Activated CD4-positive, alpha-beta T cell treated with anti-CD3 and anti-CD28 coated beads, Interleukin-2, amount 50 U/mL, for 24 hours (primary cell): ENCODE results near the gene ABCC3.

Experiments used
- DNase-seq, 2 donors: peaks; one replicate each; pipeline ENCODE4 v3.0.0-alpha.2; 2020; ENCODE audit warnings: low read depth in 1 of 2, low spot score in 1 of 2

Gene ABCC3, protein sequence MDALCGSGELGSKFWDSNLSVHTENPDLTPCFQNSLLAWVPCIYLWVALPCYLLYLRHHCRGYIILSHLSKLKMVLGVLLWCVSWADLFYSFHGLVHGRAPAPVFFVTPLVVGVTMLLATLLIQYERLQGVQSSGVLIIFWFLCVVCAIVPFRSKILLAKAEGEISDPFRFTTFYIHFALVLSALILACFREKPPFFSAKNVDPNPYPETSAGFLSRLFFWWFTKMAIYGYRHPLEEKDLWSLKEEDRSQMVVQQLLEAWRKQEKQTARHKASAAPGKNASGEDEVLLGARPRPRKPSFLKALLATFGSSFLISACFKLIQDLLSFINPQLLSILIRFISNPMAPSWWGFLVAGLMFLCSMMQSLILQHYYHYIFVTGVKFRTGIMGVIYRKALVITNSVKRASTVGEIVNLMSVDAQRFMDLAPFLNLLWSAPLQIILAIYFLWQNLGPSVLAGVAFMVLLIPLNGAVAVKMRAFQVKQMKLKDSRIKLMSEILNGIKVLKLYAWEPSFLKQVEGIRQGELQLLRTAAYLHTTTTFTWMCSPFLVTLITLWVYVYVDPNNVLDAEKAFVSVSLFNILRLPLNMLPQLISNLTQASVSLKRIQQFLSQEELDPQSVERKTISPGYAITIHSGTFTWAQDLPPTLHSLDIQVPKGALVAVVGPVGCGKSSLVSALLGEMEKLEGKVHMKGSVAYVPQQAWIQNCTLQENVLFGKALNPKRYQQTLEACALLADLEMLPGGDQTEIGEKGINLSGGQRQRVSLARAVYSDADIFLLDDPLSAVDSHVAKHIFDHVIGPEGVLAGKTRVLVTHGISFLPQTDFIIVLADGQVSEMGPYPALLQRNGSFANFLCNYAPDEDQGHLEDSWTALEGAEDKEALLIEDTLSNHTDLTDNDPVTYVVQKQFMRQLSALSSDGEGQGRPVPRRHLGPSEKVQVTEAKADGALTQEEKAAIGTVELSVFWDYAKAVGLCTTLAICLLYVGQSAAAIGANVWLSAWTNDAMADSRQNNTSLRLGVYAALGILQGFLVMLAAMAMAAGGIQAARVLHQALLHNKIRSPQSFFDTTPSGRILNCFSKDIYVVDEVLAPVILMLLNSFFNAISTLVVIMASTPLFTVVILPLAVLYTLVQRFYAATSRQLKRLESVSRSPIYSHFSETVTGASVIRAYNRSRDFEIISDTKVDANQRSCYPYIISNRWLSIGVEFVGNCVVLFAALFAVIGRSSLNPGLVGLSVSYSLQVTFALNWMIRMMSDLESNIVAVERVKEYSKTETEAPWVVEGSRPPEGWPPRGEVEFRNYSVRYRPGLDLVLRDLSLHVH (N-terminal part only)

GRCh38 chr17:50634224-50634914 lies at the start of gene ABCC3:
Gene ABCC3, plus strand, starts transcription at chr17:50634881. Its CDS starts 56 bp downstream, at chr17:50634937.
- DNase-seq = no peak

DNA sequence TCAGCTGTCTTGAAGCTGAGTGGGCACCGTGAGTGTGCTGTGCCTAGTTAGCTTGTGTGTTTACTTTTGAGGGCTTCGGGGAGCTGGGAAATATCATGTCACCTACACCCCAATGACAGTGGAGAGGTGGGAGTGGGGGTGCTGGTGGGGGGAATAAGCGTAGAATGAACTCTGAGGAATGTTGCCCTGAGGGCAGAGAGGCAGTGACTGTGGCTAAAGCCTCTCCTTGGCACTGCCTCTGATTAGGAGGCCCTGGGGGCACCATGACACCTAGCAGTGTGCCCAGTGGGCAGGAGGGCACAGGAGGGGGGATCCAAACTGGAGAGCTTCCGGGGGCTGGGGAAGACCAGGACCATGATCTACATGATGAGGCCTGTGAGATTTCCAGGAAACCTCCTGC lies 49.3 kb upstream of the ABCC3 start:
- no peak for DNase-seq

- DNase-seq = no peak
Measured at GRCh38 chr17:50585891-50586290, 48.8 kb upstream of the ABCC3 start.

DNA sequence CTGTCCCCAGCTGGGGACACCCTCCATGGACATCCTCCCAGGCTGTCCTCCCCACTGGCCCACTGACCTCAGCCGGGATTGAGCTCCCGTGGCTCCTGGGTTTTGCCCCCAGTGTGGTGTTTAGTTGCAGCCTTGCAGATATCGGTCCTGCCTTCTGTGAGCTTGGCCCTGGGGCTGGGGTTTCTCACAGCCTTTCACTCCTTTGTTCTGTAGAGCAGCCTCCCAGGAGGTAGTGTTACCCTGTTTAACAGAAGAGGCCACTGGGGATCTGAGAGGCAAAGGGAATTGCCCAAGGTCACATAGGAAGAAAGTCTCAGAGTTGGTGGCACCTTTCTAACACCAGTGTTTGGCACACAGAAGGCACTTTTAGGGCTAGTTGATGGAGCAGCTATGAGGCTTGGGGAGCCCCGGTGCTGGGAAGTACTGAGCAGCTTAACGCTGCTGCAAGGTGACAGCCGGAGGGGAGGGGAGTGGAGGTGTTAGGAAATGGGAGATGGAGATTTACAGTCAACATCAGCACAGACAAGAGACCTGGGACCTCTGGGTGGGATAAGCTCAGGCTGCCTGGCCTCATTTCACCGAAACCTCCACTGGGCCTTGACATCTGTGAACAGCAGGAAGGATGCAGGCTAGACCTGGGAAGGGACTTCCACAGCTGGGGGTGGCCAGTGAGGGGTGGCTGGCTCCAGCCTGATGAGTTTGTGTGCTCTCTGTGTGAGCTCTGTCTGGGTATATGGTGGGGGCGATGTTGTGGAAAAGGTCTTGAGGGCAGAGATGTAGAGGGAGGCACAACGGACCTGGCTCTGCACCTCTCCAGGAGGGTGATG lies 48.0 kb upstream of the ABCC3 start:
- DNase-seq = no peak

GRCh38 chr17:50587571-50587970 lies 47.1 kb upstream of the ABCC3 start:
- DNase-seq = no peak

- no peak for DNase-seq
Measured at GRCh38 chr17:50588391-50589049, 46.2 kb upstream of the ABCC3 start.

- no peak for DNase-seq
Measured at GRCh38 chr17:50589095-50589705, 45.5 kb upstream of the ABCC3 start.

DNA sequence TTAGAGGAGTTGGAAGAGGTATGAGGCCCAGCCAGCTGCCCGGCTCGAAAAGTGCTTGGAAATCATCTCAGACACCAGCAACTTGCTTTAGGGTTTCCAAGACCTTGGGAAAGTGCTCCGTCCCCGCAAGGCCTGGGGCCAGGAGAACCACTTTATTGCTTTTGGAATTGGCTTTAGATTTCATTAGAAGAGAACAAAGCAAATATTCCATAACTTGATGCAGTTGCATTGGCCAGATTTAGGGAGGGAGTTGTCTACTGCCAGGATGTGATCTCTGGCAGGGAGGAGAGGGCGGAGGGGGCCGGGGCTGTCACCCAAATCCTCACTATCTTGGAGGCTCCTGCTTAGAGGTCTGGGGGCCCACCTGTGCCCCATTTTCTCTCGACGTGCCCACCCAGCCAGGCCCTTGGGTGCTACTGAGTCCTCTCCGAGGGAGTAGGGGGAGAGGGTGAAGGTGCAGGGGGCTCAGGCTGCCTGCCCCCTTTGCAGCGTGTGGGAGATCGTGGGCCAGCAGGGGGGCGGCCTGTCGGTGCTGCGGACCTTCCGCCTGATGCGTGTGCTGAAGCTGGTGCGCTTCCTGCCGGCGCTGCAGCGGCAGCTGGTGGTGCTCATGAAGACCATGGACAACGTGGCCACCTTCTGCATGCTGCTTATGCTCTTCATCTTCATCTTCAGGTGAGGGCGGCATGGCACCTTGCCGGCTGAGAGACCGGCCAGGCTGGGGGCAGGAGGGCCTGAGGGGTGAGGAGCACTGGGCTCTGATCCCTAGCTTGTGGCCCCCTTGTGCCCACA lies 43.5 kb upstream of the ABCC3 start:
- no peak for DNase-seq

- DNase-seq = no peak
Measured at GRCh38 chr17:50593321-50593720, 41.4 kb upstream of the ABCC3 start.

GRCh38 chr17:50594128-50594823 lies 40.4 kb upstream of the ABCC3 start:
- no peak for DNase-seq

DNA sequence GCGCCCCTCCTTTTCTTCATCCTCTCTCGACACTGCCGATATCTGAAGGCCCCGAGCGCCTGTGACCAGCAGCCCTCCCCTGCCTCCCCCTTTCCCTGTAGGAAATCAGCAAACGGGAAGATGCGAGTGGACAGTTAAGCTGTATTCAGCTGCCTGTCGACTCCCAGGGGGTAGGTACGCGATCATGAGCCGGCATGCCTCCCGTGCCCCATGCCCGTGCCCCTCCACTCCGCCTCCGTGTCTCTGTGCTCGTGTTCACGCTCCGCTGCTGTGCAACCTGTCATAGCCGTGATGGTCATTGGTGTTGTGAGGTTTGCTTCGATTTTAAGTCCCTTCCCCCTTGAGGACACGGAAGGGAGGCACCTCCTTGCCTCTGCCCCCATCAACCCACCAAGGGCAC lies 39.8 kb upstream of the ABCC3 start:
- no peak for DNase-seq

DNA sequence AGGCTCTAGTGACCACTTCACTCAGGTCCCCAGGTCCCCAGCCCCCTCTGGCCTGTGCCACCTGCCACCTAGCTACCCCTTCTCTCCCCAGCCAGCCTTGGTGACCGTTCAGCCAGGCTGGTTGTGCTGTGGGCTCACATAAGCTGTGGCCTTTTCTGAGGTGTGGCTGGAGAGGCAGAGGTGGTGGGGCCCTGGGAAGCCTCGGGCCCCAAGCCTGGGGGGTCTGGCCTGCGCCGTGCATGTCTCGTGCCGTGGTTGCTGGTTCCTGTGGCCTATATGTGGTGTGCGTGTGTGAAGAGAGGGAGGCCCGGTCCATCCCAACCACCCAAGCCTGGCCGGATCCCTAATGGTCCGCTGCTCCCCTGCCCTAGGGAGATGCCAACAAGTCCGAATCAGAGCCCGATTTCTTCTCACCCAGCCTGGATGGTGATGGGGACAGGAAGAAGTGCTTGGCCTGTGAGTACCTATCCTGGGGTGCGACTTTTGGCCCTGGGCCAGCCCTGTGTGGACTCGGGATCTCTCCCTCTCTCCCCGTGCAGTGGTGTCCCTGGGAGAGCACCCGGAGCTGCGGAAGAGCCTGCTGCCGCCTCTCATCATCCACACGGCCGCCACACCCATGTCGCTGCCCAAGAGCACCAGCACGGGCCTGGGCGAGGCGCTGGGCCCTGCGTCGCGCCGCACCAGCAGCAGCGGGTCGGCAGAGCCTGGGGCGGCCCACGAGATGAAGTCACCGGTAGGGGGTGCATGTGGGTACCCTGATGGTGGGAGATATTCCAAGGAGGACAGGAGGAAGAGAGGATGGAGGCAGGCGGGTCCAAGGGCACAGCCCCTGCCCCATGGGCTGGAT lies 38.3 kb upstream of the ABCC3 start:
- DNase-seq = no peak

GRCh38 chr17:50598487-50598886 lies 36.2 kb upstream of the ABCC3 start:
- DNase-seq = no peak

DNA sequence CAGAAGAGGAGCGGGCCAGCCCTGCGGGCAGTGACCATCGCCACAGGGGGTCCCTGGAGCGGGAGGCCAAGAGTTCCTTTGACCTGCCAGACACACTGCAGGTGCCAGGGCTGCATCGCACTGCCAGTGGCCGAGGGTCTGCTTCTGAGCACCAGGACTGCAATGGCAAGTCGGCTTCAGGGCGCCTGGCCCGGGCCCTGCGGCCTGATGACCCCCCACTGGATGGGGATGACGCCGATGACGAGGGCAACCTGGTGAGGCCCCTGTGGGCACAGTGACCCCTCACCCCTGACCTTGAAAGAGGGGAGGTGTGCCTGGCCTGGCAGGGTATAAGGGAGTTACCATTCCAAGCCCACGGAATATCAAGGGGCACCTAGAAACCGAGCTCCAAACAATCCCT lies 35.1 kb upstream of the ABCC3 start:
- no peak for DNase-seq

DNA sequence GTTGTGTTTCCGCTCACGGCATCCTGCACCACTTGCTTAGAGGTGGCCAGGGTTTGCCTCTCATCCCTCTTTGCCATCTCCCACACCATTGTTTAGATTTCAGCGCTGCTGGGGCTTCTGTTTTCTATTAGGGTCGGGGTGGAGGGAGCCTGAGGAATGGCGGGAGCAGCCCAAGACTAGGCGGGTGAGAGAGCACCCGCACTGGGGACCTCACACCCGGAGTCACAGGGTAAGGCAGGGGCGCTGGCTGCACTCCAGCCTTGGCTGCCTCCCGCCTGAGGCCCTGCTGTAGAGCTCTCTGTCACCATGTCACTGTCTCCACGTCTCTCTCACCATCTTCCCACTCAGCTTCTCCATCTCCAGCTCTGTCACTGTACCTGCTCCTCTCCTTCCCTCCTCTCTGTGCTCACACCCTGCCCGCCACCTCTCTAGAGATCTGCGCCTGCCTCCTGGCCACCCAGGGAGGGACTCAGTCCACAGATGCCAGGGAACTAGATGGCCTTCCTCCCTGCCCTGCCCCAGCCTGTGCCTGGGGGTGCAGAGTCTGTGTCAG lies 32.8 kb upstream of the ABCC3 start:
- no peak for DNase-seq

- no peak for DNase-seq
Measured at GRCh38 chr17:50602836-50603235, 31.8 kb upstream of the ABCC3 start.
